HG02884 (cell line): Measurements from ENCODE around the gene KCND2.
"Not testable (repeated sequence)": the region's sequence is repeated elsewhere in the genome, so short reads cannot be mapped to it uniquely, and the experiment has no call there.

Experiments
- ATAC-seq: cut with Tn5 transposase; IDR thresholded peaks from one replicate; pipeline ENCODE4 v1.9.1; 2021; ENCODE audit warnings: mild to moderate bottlenecking, moderate library complexity; ENCODE audit not compliant: unreplicated experiment

KCND2 gene

GRCh38 chr7:120684463-120684862 lies 411.5 kb downstream of the KCND2 start:
- ATAC-seq = no peak

- ATAC-seq = no peak
These were observed 418.9 kb downstream of the KCND2 start for GRCh38 chr7:120691915-120692314.

GRCh38 chr7:120695848-120696247 lies 422.9 kb downstream of the KCND2 start:
- ATAC-seq = no peak

GRCh38 chr7:120700796-120701195 lies 427.8 kb downstream of the KCND2 start:
- ATAC-seq = no peak

- ATAC-seq = not testable (repeated sequence)
These were observed 429.4 kb downstream of the KCND2 start for GRCh38 chr7:120702408-120702807.

GRCh38 chr7:120703585-120704240 lies 430.7 kb downstream of the KCND2 start:
- ATAC-seq = no peak

- ATAC-seq = no peak
These were observed 436.4 kb downstream of the KCND2 start for GRCh38 chr7:120709252-120709971.

GRCh38 chr7:120709972-120710320 lies 437.0 kb downstream of the KCND2 start:
- no peak for ATAC-seq

- ATAC-seq = no peak
These were observed 442.0 kb downstream of the KCND2 start for GRCh38 chr7:120714945-120715344.

- no peak for ATAC-seq
These were observed 443.3 kb downstream of the KCND2 start for GRCh38 chr7:120716307-120716706.

- ATAC-seq = no peak
These were observed 444.2 kb downstream of the KCND2 start for GRCh38 chr7:120717166-120717565.

GRCh38 chr7:120718361-120718760 lies 445.4 kb downstream of the KCND2 start:
- ATAC-seq = no peak

GRCh38 chr7:120720317-120720716 lies 447.3 kb downstream of the KCND2 start:
- ATAC-seq = no peak

GRCh38 chr7:120723465-120724385 lies 450.8 kb downstream of the KCND2 start:
- no peak for ATAC-seq

- no peak for ATAC-seq
These were observed 451.5 kb downstream of the KCND2 start for GRCh38 chr7:120724448-120724847.

GRCh38 chr7:120724955-120725354 lies 452.0 kb downstream of the KCND2 start:
- ATAC-seq = no peak

GRCh38 chr7:120725376-120726039 lies 452.5 kb downstream of the KCND2 start:
- no peak for ATAC-seq

- ATAC-seq = no peak
These were observed 456.3 kb downstream of the KCND2 start for GRCh38 chr7:120729245-120729644.

GRCh38 chr7:120731271-120731670 lies 458.3 kb downstream of the KCND2 start:
- ATAC-seq = no peak

GRCh38 chr7:120732256-120732655 lies 459.3 kb downstream of the KCND2 start:
- ATAC-seq = no peak

- no peak for ATAC-seq
These were observed 460.2 kb downstream of the KCND2 start for GRCh38 chr7:120733143-120733542.
